Posterior vena cava (tissue), 2 donors: Measurements from ENCODE around the gene BPGM. TPM values are rescaled to one million over a fixed set of nuclear protein-coding genes. Genes with fewer than 3 reads are reported as not detected.
A peak's percentile ranks its signal among the peaks of the same experiment; 100 is the strongest.

ENCODE experiments used
- DNase-seq: peaks from one replicate; pipeline ENCODE4 v3.0.0-alpha.2; 2020; ENCODE audit warnings: low spot score
- intact Hi-C, 2 donors: fragments of 100-400 bp; cut with DNase I; formaldehyde crosslinking; loops; one replicate each; pipeline versions ENCODE4 v1.14.1 to v1.14.2; 2022 to 2023
- total RNA-seq, 2 donors: library from RNA; stranded (reverse); fragmentation: NEBNext Ultra II Directional; extraction: Animal tissue kit (Norgen Biotek cat#: 25700); gene quantifications; one replicate each; pipeline ENCODE4 v1.2.1, GENCODE V29; 2021
- donor health status: DM: yes; HTN: yes; CAD: no.
- donor health status: DM: yes; HTN: yes; CAD: no.

BPGM gene
- total RNA-seq, 2 donors from 2014 or later: 16.1 to 17.5 TPM

DNA sequence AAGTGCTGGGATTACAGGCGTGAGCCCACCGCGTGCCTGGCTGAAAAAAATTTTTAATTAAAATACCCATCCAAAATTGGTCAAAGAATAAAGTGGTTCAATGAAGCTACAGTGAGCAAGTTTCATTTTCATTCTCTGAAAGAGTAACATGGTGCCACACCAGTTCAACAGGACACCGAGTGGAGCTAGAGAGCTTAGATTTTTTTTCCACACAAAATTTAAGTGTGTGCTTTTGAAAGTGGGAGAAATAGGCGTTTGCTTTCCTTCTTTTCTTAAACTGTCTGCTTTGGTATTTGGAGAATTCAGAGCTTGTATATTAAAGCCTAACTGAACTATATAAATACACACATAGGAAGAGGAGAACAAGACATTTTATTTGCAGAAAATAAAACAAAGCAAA, 43.4 kb downstream of the BPGM start:
- DNase-seq: no peak
- intact Hi-C loops: loop anchor here (5.0 to 10.0 kb wide), 3 partner anchors 72 to 265 kb away; no protein-coding TSS in a partner anchor

DNA sequence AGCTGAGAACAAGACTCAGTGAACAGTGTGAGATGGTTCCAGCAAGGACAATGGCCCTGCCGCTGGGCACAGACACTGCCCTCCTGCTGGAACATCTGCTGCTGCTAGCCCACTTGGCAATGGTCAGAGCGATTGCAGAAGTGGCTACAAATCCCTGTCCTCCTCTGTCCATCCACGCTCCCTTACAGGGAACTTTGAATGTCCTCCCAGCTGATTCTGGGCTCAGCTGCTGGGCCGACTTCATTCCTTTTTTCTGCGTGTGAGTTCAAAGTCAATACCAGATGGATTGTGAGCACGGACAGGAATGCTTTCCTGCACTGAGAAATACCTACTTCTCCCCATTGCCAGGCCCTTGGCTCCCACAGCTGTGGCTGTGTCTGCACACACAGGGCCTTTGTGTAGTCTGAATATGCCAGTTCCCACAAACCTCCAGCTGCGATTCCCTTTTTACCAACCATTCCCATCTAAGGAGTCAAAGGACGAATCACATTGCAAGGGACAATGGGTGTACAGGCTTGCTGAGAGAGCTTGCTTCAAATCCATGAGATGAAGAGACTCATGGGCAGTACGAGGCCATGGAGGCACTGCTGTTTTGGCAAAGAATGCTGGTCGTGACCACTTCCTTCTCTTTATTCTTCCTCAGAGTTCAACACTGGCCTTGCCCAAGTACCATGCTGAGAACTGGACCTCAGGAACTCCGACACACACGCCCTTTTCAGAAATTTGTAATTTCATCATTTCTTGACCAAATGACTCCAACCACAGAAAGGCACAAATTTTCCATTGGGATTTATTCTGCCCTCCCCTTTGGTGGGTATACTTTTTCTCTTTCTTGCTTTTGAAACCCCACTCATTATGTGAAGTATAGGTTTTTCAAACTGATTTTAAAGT, 44.2 kb downstream of the BPGM start:
- no peak for DNase-seq
- intact Hi-C loops: loop anchor here (5.0 to 10.0 kb wide), 3 partner anchors 71 to 264 kb away; no protein-coding TSS in a partner anchor

DNA sequence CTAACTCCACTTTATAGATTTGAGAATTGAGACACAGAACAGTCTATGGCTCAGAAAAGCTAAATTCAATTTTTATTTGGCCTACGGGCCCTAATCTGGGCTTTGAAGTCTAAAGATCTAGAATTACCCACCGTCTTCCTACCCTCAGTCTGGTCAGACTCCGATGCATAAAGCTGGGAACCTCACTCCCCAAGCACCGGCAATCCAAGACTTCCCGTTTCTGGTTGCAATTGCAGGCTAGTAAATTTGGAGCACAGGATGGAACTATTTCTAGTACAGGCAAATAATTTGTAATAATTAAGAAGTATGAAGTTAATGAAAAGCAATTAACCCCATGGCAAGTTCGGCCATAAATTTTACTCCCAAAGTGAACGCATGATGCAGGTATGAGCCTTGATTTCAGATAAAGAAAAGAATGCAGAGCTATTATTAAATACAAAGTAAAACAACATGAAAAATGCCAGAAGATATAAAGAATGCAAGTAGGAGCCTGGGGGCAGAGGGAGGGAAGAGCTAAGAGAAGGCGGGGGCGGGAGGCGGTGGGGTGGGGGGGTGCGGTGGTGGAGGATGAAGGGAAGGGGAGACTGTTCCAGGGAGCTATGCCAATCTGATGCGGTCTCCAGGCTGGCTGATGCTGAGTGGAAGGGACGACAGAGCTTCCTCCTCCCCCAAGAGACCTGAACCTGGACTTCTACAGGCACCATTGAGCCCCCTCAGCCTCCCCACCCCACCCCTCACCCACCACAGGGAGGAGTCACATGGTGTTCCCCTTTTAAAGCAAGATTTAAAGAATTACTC, 45.1 kb downstream of the BPGM start:
- intact Hi-C loops: loop anchor here (5.0 to 10.0 kb wide), 3 partner anchors 71 to 263 kb away; no protein-coding TSS in a partner anchor
- no peak for DNase-seq

DNA sequence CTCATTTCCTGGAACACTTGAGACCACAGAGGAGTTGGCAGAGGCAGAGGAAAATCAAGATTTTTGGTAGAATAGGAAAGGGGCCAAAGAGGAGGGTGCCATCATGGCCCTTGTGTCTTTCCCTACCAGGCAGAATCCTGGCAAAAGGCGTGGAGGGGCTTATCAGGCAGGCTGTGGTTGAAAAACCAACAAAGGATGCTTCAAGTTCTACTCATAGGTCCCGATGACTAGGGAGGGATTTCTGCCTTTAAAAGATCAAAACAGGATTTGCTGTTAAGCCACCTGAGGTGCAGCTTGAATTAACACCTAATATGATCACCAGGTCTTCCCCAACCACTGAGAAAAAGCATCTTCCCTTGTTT, 45.7 kb downstream of the BPGM start:
- intact Hi-C loops: loop anchor here (5.0 to 10.0 kb wide), 3 partner anchors 70 to 262 kb away; no protein-coding TSS in a partner anchor
- no peak for DNase-seq

DNA sequence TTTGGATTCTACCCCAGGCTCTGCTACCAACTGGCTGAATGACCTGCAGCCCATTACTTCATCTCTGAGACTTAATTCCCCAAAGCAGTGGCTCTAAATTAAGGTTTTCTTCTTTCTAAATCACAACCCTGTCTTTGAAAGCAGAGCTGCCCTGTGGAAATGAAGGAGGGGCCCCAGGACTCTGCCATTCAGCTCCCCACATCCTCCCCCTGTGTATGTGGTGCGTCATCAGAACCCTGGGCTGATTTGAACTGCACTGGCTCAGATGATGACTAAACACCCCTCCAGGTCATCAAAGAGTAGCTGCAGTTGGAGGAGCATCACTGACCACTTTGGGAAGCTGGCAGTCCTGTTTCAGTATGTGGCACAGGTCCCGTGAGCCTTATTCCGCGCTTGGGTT, 46.6 kb downstream of the BPGM start:
- DNase-seq: peak; percentile 92
- intact Hi-C loops: loop anchor here (5.0 to 10.0 kb wide), 3 partner anchors 69 to 262 kb away; no protein-coding TSS in a partner anchor

DNA sequence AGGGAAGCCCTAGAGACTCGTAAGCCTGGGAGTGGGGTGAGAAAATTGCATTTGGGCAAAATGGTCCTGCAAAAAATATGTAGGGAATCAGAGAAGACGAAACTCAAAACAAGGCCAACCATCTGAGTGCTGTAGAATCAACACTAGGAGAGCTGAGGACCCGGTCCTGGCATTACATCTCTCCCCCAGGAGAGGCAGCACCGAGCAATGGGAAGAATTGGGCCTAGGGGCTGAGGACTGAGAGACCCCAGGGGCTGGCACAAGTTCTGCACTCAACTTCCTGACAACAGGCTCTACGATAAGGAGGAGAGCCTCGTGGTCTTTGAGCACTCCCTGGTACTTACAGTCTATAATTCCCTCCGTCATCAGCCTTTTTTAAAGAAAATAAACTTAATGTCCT, 47.6 kb downstream of the BPGM start:
- no peak for DNase-seq
- intact Hi-C loops: loop anchor here (5.0 to 10.0 kb wide), 3 partner anchors 68 to 261 kb away; no protein-coding TSS in a partner anchor

DNA sequence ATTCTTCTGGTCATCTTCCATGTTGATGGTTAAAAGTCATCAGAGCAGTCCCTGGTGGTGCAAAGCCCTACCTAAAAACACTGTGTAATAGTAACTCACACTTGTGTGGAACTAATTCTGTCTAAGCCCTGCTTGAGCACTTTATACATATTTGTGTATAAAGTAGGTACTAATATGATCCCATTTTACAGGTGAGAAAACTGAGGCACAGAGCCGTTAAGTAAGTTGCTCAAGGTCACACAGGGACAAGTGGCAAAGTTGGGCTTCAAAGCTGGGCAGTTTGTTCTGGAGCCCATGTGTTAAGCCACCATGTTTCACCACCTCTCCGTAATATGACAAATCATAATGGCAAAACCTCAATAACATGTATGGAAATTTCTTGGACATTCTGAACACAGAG, 48.1 kb downstream of the BPGM start:
- intact Hi-C loops: loop anchor here (5.0 to 10.0 kb wide), 4 partner anchors 38 to 260 kb away; no protein-coding TSS in a partner anchor
- DNase-seq: no peak

DNA sequence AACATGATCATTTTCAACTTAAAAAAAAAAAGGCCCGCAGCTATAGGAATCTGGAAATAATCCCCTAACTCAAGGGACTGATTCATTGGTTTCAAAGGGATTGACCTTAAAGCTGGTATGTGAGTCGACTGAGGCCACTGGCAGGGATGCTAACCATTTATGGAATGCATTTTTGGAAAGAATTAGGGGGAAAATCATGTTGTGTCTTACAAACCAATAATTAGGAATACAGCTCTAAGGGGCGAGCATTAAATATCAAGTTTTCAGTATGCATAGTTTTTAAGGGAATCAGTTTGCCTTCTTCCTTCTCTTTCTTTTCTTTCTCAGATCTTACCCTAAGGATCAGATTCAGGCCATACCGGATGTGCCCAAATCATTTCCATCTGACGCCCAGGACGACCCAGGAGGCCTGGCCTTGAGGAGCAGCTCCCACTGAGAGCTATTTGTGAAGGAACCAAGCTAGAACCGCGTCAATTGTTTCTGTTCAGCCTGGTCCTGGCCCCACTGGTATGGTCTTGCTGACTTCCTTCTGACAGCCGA, 48.7 kb downstream of the BPGM start:
- no peak for DNase-seq
- intact Hi-C loops: loop anchor here (5.0 to 10.0 kb wide), 2 partner anchors 37 to 259 kb away; no protein-coding TSS in a partner anchor

DNA sequence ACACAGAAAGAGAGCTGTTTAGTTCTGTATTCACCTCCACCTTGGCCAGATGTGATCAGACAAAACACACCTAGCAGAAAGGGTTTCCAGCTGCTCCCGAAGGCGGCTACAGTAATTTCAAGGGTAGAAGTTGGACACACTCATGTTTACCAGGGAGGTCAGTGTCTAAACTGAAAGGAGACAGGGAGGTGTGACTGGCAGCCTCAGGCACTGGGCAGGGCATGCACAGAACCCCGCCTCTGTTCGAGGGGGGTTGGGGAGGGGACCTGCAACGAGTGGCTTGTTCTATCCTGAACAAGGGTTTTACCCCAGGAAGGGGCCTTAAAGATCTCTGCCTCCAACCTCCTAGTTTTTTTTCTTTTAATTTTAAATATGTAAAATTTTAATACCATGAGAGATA, 49.6 kb downstream of the BPGM start:
- DNase-seq: no peak
- intact Hi-C loops: loop anchor here (5.0 to 10.0 kb wide), 2 partner anchors 36 to 259 kb away; no protein-coding TSS in a partner anchor

DNA sequence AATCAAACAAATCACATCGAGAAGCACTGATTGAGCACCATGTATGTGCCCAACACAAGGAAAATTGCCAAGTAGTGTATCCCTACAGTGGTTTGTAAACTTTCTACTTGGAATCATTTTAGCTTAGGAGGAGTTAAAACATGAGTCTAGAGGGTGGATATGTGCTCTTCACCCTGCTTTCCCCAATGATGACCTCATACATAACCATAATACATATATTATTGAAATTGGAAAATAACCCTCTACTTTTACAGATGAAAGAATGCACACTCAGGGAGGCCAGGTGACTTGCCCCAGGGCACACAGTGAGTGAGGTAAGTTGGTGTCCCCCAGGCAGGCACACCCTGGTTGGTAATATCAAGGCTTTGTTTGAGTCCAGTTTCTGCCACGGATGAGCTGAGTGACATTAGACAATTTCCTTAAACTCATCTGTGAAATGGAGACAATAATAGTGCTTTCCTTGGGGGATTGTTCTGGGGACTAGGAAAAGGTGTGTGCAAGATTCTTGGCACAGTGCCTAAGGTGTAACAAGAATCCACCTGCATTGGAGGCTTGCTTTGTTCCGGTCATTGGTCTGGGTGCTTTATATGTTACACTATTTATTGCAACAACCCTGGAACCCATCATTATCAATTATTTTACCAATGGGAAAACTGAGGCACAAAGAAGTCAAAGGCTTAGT, 50.7 kb downstream of the BPGM start:
- no peak for DNase-seq
- intact Hi-C loops: loop anchor here (5.0 to 10.0 kb wide), 2 partner anchors 35 to 257 kb away; no protein-coding TSS in a partner anchor

DNA sequence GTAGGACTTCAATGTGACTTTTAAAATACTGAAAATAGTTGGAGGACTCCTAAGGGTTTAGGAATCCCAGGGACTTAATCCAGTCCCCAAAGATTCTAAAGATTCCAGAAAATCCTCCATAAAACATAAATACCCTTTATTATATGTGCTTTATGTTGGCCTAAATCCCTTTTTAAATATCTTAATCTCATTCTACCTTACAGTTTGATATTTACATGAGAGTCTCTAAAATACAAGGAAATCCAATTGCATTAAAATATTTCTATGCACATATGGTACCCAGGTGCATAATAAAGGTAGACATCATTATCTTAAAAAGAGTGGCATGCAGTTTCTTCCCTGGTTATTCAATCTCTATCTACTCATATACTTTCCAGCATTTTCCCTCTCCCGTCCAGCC, 51.8 kb downstream of the BPGM start:
- intact Hi-C loops: loop anchor here (5.0 to 10.0 kb wide), 2 partner anchors 34 to 256 kb away; no protein-coding TSS in a partner anchor
- no peak for DNase-seq

DNA sequence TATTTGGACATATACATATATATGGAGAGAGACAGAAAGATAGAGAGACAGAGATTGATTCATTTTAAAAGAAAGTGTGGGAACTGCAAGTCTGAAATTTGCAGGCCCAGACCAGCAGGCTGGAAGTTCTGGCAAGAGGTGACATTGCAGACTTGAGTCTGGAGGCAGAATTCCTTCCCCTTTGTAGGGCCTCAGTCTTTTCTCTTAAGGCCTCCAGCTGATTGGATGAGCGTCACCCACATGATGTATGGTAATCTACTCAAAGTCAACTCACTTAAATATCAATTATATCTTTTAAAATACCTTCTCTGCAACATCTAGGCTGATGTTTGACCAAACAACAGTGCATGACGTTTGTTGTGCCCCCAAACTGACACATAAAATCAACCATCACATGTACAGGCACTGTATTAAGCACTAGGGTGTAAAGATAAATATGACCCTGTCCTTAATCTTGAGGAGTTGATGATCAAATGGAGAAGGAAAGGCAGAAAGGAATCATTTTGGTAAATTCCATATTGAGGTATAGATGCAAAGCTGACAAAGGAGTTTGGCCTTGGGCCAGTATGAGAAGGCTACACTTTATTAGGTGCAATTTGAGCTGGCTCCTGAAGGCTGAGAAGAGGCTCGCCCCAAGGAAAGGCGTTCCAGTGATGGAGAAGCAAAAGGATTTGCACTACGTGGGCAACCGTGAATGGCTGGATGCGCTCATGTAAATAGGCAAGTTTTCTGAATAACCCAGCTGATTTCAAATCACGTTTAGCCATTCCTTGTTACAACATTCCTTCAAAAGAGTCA, 52.6 kb downstream of the BPGM start:
- intact Hi-C loops: loop anchor here (5.0 to 10.0 kb wide), 2 partner anchors 33 to 256 kb away; no protein-coding TSS in a partner anchor
- no peak for DNase-seq

DNA sequence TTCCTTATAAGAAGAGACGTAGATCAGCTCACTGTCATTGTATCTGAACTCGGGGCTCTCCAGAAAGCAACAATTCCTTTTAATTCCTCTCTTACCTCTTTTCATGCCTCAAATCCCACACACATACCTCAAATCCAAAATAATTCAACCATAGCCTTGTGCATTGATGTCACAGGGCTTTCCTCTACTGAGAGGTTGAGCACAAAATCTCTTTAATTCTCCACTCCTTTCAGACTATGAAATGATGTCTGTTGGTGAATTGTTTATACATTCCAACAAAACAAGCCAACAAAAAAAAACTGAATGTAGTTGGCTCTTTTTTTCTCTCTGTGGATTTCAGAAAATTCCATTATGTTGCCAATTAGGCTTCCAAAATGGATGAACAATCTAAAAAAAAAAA, 53.2 kb downstream of the BPGM start:
- intact Hi-C loops: loop anchor here (5.0 to 10.0 kb wide), 2 partner anchors 32 to 255 kb away; no protein-coding TSS in a partner anchor
- no peak for DNase-seq

DNA sequence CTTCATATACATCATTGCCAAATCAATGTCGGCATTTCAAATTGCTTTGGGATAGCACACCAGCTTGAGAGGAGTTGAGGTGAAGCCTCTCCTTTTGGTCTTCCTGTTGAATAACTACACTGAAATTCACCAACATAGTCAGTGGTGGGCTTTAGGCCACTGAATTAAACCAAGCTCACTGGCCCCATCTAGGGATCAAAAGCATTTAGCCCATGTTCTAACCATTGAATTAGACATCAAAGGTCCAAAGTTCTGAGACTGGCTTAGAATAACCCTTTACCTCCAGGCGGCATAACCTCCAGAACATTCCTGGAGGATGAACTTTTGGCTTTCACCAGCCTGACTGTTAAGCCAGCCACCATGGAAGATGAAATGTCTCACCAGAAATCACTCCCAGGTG, 54.6 kb downstream of the BPGM start:
- DNase-seq: no peak
- intact Hi-C loops: no loop called here

DNA sequence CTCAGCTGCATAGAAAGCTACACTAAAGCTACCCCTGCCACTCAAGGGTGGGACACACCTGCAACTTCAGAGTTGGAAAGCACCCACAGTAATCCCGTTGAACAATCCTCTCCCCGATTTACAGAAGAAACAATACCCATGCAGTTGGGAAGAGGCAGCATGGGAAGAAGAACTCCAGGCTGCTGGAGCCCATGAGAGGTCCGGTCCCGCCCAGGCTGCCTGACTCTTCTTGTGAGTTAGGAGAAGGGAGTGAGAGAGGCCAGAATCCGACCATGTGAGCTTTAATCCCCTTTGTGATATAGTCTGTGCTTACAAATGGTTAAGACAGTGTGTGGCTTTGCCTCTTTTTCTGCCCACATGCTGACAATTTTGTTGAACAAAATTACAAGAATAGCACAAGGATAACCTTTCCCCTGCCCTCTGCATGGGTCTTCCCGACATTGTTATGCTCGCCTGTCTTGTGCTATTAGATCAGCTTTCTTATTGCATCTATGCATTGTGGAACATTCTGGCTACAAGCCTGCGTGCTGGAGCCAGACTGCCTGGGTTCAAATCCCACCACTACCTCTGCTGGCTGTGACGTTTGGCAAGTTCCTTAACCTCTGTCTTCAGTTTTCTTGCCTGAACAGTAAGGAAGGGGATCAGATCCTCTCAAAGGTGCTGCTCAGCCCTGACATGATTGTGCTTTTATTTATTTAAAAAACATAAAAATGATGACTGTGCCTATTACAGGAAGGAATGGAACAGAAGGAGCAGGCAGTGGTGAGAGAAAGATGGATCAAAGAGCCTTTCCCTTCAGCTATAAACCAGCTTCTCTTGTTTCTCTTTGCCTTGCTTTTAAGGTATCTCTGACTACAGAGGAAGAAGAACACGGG, 56.0 kb downstream of the BPGM start:
- no peak for DNase-seq
- intact Hi-C loops: no loop called here

DNA sequence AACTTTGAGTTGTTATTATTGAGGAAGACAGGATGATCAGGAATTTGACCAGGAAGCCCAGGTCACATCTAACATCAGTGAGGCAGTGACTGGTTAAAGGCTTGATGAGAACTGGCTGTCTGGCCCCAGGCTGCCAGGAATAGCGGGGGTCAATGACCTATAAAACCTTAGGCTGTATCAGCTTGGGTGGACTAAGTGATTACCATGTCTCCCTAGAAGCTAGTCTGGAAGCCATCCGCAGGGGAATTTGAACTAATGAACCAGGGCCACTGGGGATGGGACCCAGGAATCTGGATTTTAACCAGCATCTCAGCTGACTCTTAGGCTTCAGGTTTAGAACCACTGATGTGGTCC, 56.6 kb downstream of the BPGM start:
- intact Hi-C loops: no loop called here
- no peak for DNase-seq

DNA sequence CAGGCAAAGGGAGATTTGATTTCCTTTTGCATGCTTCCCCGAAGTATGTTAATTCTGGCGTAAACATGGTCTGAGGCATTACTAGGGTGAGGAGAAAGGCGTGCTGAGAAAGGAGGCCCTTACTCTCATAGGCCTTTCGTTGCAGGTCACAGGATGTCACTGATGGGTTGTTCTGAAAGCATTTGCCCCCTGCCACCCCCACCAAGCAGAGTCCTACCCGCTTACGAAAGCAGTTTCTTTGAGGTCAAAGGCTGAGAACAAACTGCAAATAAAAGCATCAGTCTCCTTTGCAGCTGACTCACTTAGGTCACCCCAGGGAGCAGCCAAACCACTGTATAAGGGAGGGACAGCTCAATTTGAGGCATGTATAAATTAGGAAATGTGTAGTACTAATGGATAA, 57.1 kb downstream of the BPGM start:
- intact Hi-C loops: no loop called here
- no peak for DNase-seq
